EL (cell line): ENCODE data around the gene LAMC1.
"Not testable (repeated sequence)": the region's sequence is repeated elsewhere in the genome, so short reads cannot be mapped to it uniquely, and the experiment has no call there.

Experiments
- DNase-seq: peaks from one replicate; pipeline ENCODE4 v3.0.0-alpha.2; 2016

The LAMC1 gene

GRCh38 chr1:183043872-183044854 lies 20.9 kb downstream of the LAMC1 start:
- peak; percentile 97 for DNase-seq

DNA sequence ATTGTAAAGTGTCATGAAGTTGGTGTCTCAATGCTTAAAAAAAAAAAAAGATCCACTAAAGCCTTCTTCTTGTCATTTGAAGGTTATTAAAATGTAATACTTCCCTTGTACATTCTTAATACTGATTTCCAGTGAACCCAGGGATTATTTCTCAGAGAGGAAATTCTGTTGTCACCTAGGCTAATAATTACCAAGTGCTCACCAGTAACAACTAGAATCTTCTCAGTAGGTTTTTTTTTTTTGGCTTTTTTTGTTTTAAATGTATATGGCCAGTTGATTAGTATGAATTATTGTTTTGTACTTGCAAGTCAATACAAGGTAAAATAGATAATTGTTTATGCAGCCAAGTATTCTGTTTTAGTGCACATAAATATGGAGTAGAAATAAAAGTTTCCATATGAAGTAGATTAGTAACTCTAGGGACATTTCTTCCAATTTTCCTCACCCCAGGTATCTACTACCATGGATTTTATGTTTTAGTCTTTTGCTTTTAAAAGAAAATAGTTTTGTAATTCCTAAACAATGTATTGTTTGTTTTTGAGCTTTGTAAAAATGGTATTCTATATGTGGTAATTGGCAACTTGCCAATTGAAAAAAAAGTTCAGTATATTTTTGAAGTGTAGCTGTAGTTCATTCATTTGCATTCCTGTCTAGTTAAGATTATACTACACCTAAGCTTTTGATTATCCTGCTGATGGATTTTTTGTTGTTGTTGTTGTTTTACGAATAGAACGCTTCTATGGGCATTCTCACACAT lies 21.9 kb downstream of the LAMC1 start:
- DNase-seq = no peak

GRCh38 chr1:183048087-183049085 lies 25.2 kb downstream of the LAMC1 start:
- DNase-seq = no peak

- peak; percentile 62 for DNase-seq
These were observed 28.3 kb downstream of the LAMC1 start for GRCh38 chr1:183051546-183051945.

- no peak for DNase-seq
These were observed 29.6 kb downstream of the LAMC1 start for GRCh38 chr1:183052861-183053260.

- DNase-seq = no peak
These were observed 35.8 kb downstream of the LAMC1 start for GRCh38 chr1:183058851-183059502.

DNA sequence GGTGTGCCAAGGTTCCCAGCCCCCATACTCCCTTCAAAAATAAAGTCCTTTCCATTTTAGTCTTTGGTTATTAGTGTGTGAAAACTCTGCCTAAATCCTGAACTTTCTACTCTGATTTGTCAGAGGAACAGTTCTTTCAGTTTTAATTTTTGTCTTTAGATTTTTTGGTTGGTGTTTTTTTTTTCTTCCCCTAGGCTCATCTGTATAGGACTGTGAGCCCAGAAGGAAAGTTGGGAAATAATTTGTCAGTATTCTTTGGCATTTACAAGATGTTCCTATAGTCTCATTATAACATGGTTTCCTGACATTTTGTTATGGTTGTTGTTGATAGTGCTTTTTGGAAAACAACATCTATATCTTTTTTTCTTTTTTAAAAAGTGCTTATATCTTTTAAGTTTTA lies 38.0 kb downstream of the LAMC1 start:
- no peak for DNase-seq

DNA sequence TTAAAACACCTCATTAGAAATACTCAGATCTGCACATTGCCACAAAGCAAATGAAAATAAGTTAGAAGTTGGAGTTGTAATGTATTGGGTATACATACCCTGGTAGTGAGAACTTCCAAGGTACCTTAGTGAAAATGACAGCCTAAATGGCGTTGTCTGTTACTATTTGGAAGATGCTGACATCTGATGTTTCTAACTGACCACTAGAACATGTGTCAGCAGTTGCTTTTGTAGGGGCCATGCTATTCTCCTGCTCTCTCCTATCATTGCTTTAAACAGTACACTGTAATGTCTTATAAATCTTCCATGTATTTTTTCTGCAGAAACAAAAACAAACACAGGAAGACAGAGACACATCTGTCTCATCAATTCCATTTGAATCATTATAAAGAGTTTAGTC lies 40.1 kb downstream of the LAMC1 start:
- no peak for DNase-seq

- no peak for DNase-seq
These were observed 42.0 kb downstream of the LAMC1 start for GRCh38 chr1:183065168-183065706.

- not testable (repeated sequence) for DNase-seq
These were observed 43.2 kb downstream of the LAMC1 start for GRCh38 chr1:183066432-183066831.

DNA sequence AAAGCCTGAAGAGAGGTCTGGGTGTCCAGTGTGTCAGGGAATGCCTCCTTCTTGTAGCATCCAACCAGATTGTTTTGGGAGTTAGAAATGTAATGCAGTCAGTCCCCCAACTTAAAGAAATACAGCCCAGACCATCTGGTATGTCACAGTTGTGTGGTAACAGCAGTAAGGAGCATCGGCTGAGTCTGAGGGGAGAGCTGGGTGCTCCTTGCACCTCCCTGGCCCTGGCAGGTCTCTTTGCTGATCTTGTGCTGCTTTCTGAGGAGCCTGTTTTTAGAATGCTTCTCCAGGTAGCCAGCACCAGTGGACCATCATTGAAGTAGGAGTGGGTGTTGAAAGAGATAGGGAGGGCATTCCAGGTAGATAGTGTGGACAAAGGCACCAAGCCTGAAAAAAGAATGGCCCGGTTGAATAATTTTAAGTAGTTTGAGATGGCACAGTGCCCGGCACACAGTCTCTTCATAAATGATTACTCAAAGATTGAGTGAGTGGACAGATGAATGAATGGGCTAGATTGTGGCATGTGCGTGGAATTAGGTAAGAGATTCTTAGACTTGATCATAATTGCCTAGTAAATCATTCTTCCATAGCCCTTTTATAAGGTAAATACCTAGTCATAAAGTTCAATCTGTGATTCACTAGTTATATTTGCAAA lies 46.5 kb downstream of the LAMC1 start:
- DNase-seq = peak; percentile 40

- no peak for DNase-seq
These were observed 47.2 kb downstream of the LAMC1 start for GRCh38 chr1:183070234-183070922.

GRCh38 chr1:183070923-183071618 lies 47.9 kb downstream of the LAMC1 start:
- peak; percentile 91 for DNase-seq

DNA sequence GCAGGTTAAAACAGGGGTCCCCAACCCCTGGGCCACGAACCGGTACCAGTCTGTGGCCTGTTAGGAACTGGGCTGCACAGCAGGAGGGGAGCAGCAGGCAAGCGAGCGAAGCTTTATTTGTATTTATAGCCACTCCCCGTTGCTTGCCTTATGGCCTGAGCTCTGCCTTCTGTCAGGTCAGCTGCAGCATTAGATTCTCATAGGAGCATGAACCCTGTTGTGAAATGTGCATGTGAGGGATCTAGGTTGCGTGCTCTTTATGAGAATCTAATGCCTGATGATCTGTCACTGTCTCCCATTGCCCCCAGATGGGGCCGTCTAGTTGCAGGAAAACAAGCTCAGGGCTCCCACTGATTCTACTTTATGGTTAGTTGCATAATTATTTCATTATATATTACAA lies 49.4 kb downstream of the LAMC1 start:
- DNase-seq = not testable (repeated sequence)

- no peak for DNase-seq
These were observed 50.1 kb downstream of the LAMC1 start for GRCh38 chr1:183073320-183073719.

GRCh38 chr1:183074215-183074614 lies 51.0 kb downstream of the LAMC1 start:
- no peak for DNase-seq

DNA sequence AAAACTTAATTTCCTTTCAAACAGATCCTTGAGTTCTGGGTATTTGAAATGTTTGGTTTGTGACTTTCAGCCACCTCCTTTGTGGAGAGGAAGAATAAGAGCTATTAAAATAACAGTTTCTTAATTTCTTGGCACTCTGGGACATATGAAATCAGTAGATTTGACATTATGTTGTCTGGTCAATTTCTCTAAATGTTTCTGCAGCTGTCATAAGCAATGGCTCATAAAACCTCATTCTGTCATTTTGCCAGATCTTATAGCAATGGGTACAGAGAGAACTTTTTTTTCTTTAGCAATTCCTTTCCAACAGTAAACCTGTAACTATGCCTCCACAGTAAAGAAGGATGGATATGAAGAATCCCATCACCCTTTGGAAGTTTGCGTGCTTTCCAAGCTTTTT lies 52.6 kb downstream of the LAMC1 start:
- DNase-seq = no peak

DNA sequence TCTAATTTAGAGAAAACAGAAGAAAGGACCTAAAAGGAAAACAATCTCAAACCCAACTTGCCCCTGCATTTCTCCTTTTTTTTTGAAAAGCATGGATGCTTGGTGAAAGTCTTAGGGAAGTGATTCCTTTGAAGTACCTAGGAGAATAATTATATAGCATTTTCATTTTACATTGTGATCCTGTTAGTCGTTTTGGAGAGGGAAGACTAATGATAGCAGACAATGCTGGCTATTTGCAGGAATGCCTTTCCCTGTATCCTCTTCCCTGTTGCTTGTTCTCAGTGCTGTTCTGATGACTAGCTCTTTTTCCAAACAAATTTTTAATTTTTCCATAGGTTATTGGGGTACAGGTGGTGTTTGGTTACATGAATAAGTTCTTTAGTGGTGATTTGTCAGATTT lies 53.9 kb downstream of the LAMC1 start:
- DNase-seq = no peak

DNA sequence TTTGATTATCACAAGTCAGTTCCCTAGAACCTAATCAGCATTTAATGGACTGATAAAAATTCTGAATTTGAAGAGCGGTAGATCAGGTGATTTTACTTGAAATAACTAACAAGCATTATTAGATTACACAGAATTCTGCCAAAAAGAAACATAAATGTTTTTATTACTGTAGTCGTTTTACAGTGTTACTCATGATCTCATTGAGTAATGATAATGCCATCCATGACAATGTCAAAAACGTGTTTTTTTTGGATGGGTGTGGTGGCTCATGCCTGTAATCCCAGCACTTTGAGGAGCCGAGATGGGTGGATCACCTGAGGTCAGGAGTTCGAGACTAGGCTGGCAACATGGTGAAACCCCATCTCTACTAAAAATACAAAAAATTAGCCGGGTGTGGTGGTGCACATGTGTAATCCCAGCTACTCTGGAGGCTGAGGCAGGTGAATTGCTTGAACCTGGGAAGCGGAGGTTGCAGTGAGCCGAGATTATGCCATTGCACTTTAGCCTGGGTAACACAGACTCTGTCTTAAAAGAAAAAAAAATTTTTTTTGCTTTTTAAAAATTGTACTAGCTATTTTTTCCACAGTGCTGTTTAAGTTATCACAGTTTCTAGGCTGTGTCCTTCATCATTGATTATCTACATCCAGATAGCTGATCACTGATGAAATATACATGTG lies 56.6 kb downstream of the LAMC1 start:
- peak; percentile 36 for DNase-seq
